ENCODE data around the gene ATAD3B. TPM values are rescaled to one million over a fixed set of nuclear protein-coding genes. Genes with fewer than 3 reads are reported as not detected.

ATAD3B gene
- polyA plus RNA-seq, 3 donors, result 2.3 to 23.3 (median 2.3) TPM

- Histone ChIP-seq H3K79me2 (ENCODE audit: insufficient read depth, low read length) (no peaks in the 10 kb centered on the region), H4K20me1 (ENCODE audit: insufficient read depth, low read length) (peaks cover 22% of the 10 kb centered on the region), H3K27ac (ENCODE audit: low read depth in 1 of 2, low read length in 2 of 2) (no peak overlapping the region), H3K9me3 (replicated peaks in 1 of 2; ENCODE audit: control insufficient read depth in 1 of 2, insufficient read depth in 1 of 2, low read length in 2 of 2) (no peaks in the 10 kb centered on the region), H3K27me3 (ENCODE audit: control insufficient read depth in 2 of 2, insufficient read depth in 2 of 2, low read length in 2 of 2) (peaks cover 0 to 20% of the 10 kb centered on the region in 2 donors), H3K4me2 (replicated peaks; ENCODE audit: extremely low read depth, low read length, poor library complexity, severe bottlenecking) (no peak overlapping the region), H3K4me3 (replicated peaks in 1 of 3; ENCODE audit: low read depth in 2 of 3, low read length in 3 of 3) (no peak overlapping the region), H3K36me3 (replicated peaks in 1 of 2; ENCODE audit: control insufficient read depth in 1 of 2, insufficient read depth in 2 of 2, low read length in 2 of 2) (peaks cover 41 to 52% of the 10 kb centered on the region in 2 donors), H3K9ac (ENCODE audit: insufficient read depth, low read length, poor library complexity, severe bottlenecking) (no peak overlapping the region), H3K4me1 (ENCODE audit: control insufficient read depth in 1 of 2, insufficient read depth in 2 of 2, low read length in 2 of 2) (peaks cover 0 to 7% of the 10 kb centered on the region in 2 donors), H2AFZ (ENCODE audit: insufficient read depth, low read depth, low read length, poor library complexity, severe bottlenecking) (no peak overlapping the region)
- peaks cover 4 to 22% (median 13%) of the 10 kb centered on the region in 3 donors for H3K27me3 Mint-ChIP-seq (ENCODE audit: low read depth in 3 of 3)
- H3K4me3 Mint-ChIP-seq, result no peak overlapping the region
- H3K36me3 Mint-ChIP-seq, result peaks cover 36 to 49% of the 10 kb centered on the region in 2 donors
- no peak for TF ChIP-seq CTCF (IDR thresholded peaks at IDR 0.05)
- intact Hi-C loops (cut with micrococcal nuclease), result no loop called here
- peak in 1 of 3 donors; percentile 9 for DNase-seq
- no peak overlapping the region for H3K27ac Mint-ChIP-seq
- WGBS (ENCODE audit: insufficient coverage), result 88% methylated on average over 15 of the region's 19 CpGs
- peaks cover 0 to 5% (median 1%) of the 10 kb centered on the region in 7 donors for H3K9me3 Mint-ChIP-seq
- no peaks in the 10 kb centered on the region for H3K4me1 Mint-ChIP-seq
These were observed 72.1 kb downstream of the ATAD3B start for GRCh38 chr1:1543706-1544099.

- no peak overlapping the region for H3K27ac Mint-ChIP-seq
- H3K4me2 ChIP-seq (replicated peaks; ENCODE audit: extremely low read depth, low read length, poor library complexity, severe bottlenecking), result no peak overlapping the region
- H3K27me3 ChIP-seq (ENCODE audit: control insufficient read depth in 2 of 2, insufficient read depth in 2 of 2, low read length in 2 of 2), result peaks cover 0 to 12% of the 10 kb centered on the region in 2 donors
- H2AFZ ChIP-seq (ENCODE audit: insufficient read depth, low read depth, low read length, poor library complexity, severe bottlenecking), result no peak overlapping the region
- H4K20me1 ChIP-seq (ENCODE audit: insufficient read depth, low read length), result peaks cover 24% of the 10 kb centered on the region
- peaks cover 35 to 49% of the 10 kb centered on the region in 2 donors for H3K36me3 Mint-ChIP-seq
- no peak for TF ChIP-seq CTCF (IDR thresholded peaks at IDR 0.05)
- H3K4me3 Mint-ChIP-seq, result no peak overlapping the region
- peaks cover 0 to 5% (median 0%) of the 10 kb centered on the region in 7 donors for H3K9me3 Mint-ChIP-seq
- H3K36me3 ChIP-seq (replicated peaks in 1 of 2; ENCODE audit: control insufficient read depth in 1 of 2, insufficient read depth in 2 of 2, low read length in 2 of 2), result peaks cover 43 to 52% of the 10 kb centered on the region in 2 donors
- DNase-seq, result no peak
- H3K27me3 Mint-ChIP-seq (ENCODE audit: low read depth in 3 of 3), result peaks cover 4 to 14% (median 4%) of the 10 kb centered on the region in 3 donors
- no peak overlapping the region for H3K27ac ChIP-seq (ENCODE audit: low read depth in 1 of 2, low read length in 2 of 2)
- H3K9me3 ChIP-seq (replicated peaks in 1 of 2; ENCODE audit: control insufficient read depth in 1 of 2, insufficient read depth in 1 of 2, low read length in 2 of 2), result no peaks in the 10 kb centered on the region
- no peaks in the 10 kb centered on the region for H3K4me1 Mint-ChIP-seq
- peaks cover 0 to 7% of the 10 kb centered on the region in 2 donors for H3K4me1 ChIP-seq (ENCODE audit: control insufficient read depth in 1 of 2, insufficient read depth in 2 of 2, low read length in 2 of 2)
- H3K4me3 ChIP-seq (replicated peaks in 1 of 3; ENCODE audit: low read depth in 2 of 3, low read length in 3 of 3), result no peak overlapping the region
- no peaks in the 10 kb centered on the region for H3K79me2 ChIP-seq (ENCODE audit: insufficient read depth, low read length)
- 83% methylated on average over 6 of the region's 10 CpGs for WGBS (ENCODE audit: insufficient coverage)
- no peak overlapping the region for H3K9ac ChIP-seq (ENCODE audit: insufficient read depth, low read length, poor library complexity, severe bottlenecking)
- intact Hi-C loops (cut with micrococcal nuclease), result no loop called here
These were observed 73.0 kb downstream of the ATAD3B start for GRCh38 chr1:1544544-1544943.

Other genes with a start within 250 kb of the ATAD3B start
- gene SDF4, start 239.8 kb upstream of the ATAD3B start, polyA plus RNA-seq, result 10 to 100 TPM; 81.7 to 98.9 (median 89.0) TPM
- 1 to 10 TPM; 1.9 to 8.8 (median 7.2) TPM for gene B3GALT6, start 239.5 kb upstream of the ATAD3B start, polyA plus RNA-seq
- 1 to 10 TPM in 1 of 3 donors, not detected in 2; 1.1 TPM for gene C1QTNF12, start 225.0 kb upstream of the ATAD3B start, polyA plus RNA-seq
- gene UBE2J2, start 197.9 kb upstream of the ATAD3B start, polyA plus RNA-seq, result 10 to 100 TPM; 36.5 to 83.2 (median 72.1) TPM
- gene SCNN1D, start 191.3 kb upstream of the ATAD3B start, polyA plus RNA-seq, result 1 to 10 TPM in 1 of 3 donors, not detected in 2; 6.0 TPM
- gene ACAP3, start 163.8 kb upstream of the ATAD3B start, polyA plus RNA-seq, result 100 to 1,000 TPM in 1 of 3 donors, 1 to 10 TPM in 2; 3.5 to 132 (median 4.0) TPM
- gene PUSL1, start 163.2 kb upstream of the ATAD3B start, polyA plus RNA-seq, result 10 to 100 TPM; 13.8 to 27.4 (median 14.8) TPM
- gene INTS11, start 147.1 kb upstream of the ATAD3B start, polyA plus RNA-seq, result 100 to 1,000 TPM in 1 of 3 donors, 10 to 100 TPM in 2; 46.2 to 154 (median 49.6) TPM
- 1 to 10 TPM; 6.4 to 7.7 (median 7.4) TPM for gene CPTP, start 147.0 kb upstream of the ATAD3B start, polyA plus RNA-seq
- gene TAS1R3, start 140.5 kb upstream of the ATAD3B start, polyA plus RNA-seq, result under 1 TPM in 1 of 3 donors, not detected in 2; 0.45 TPM
- gene DVL1, start 122.3 kb upstream of the ATAD3B start, polyA plus RNA-seq, result 10 to 100 TPM in 1 of 3 donors, under 1 TPM in 2; 0.41 to 29.8 (median 0.55) TPM
- not detected for gene MXRA8, start 113.2 kb upstream of the ATAD3B start, polyA plus RNA-seq
- gene AURKAIP1, start 96.6 kb upstream of the ATAD3B start, polyA plus RNA-seq, result 100 to 1,000 TPM in 2 of 3 donors, 10 to 100 TPM in 1; 59.1 to 160 (median 134) TPM
- 100 to 1,000 TPM in 1 of 3 donors, 10 to 100 TPM in 1, 1 to 10 TPM in 1; 8.6 to 178 (median 10.4) TPM for gene CCNL2, start 72.4 kb upstream of the ATAD3B start, polyA plus RNA-seq
- gene MRPL20, start 64.5 kb upstream of the ATAD3B start, polyA plus RNA-seq, result 100 to 1,000 TPM in 2 of 3 donors, 10 to 100 TPM in 1; 84.3 to 186 (median 156) TPM
- under 1 TPM in 1 of 3 donors, not detected in 2; 0.04 TPM for gene ANKRD65, start 50.5 kb upstream of the ATAD3B start, polyA plus RNA-seq
- gene VWA1, start 36.1 kb upstream of the ATAD3B start, polyA plus RNA-seq, result not detected
- gene ATAD3C, start 22.1 kb upstream of the ATAD3B start, polyA plus RNA-seq, result not detected
- gene ATAD3A, start 40.4 kb downstream of the ATAD3B start, polyA plus RNA-seq, result 10 to 100 TPM in 1 of 3 donors, 1 to 10 TPM in 2; 4.1 to 14.0 (median 6.4) TPM
- not detected for gene TMEM240, start 68.9 kb downstream of the ATAD3B start, polyA plus RNA-seq
- 100 to 1,000 TPM in 2 of 3 donors, 10 to 100 TPM in 1; 88.1 to 168 (median 138) TPM for gene SSU72, start 103.1 kb downstream of the ATAD3B start, polyA plus RNA-seq
- gene FNDC10, start 128.4 kb downstream of the ATAD3B start, polyA plus RNA-seq, result 1 to 10 TPM in 2 of 3 donors, under 1 TPM in 1; 0.46 to 3.4 (median 1.5) TPM
- 10 to 100 TPM in 1 of 3 donors, 1 to 10 TPM in 2; 5.4 to 65.7 (median 5.6) TPM for gene MIB2, start 143.7 kb downstream of the ATAD3B start, polyA plus RNA-seq
- 1 to 10 TPM in 1 of 3 donors, under 1 TPM in 2; 0.21 to 1.5 (median 0.24) TPM for gene MMP23B, start 160.4 kb downstream of the ATAD3B start, polyA plus RNA-seq
- gene CDK11B, start 187.2 kb downstream of the ATAD3B start, polyA plus RNA-seq, result 10 to 100 TPM in 1 of 3 donors, 1 to 10 TPM in 2; 2.5 to 12.7 (median 6.6) TPM
- gene SLC35E2B, start 221.0 kb downstream of the ATAD3B start, polyA plus RNA-seq, result 10 to 100 TPM; 12.2 to 29.2 (median 17.7) TPM

Data from CD14-positive monocyte (primary cell).